ENCODE results near the gene SRSF4. TPM values are rescaled to one million over a fixed set of nuclear protein-coding genes. Genes with fewer than 3 reads are reported as not detected.

SRSF4 gene
- total RNA-seq, 1 experiment from 2014 or later = 69.0 TPM

GRCh38 chr1:29167904-29168303 is 13.8 kb downstream of the SRSF4 start:
- POLR2A ChIA-PET = interaction anchor here (1.5 kb wide), 1 partner anchor 14 kb away, joined by 4 read pairs; the partner anchor contains the start of gene SRSF4
- intact Hi-C loops (cut with micrococcal nuclease) = no loop called here

More at GRCh38 chr1:29167904-29168303, 13.8 kb downstream of the SRSF4 start:
- Histone ChIP-seq H3K79me2 (ENCODE audit: insufficient read depth, low read length) (peaks cover 100% of the 10 kb centered on the region), H3K9me3 (ENCODE audit: control insufficient read depth in 1 of 2, insufficient read depth in 1 of 2, low read depth in 1 of 2, low read length in 2 of 2) (no peaks in the 10 kb centered on the region), H3K4me3 (replicated peaks in 1 of 2; ENCODE audit: low read depth in 1 of 2, low read length in 2 of 2) (no peak overlapping the region), H3K27me3 (ENCODE audit: insufficient read depth, low read length) (no peaks in the 10 kb centered on the region), H3K9me2 (ENCODE audit: insufficient read depth) (no peaks in the 10 kb centered on the region), H3K27ac (ENCODE audit: low read depth, low read length) (no peak overlapping the region), H3K4me2 (ENCODE audit: low read length) (no peak overlapping the region), H3K36me3 (ENCODE audit: control insufficient read depth in 1 of 2, insufficient read depth in 2 of 2, low read length in 2 of 2) (peaks cover 11 to 35% of the 10 kb centered on the region in 2 experiments), H4K20me1 (ENCODE audit: insufficient read depth) (peaks cover 52% of the 10 kb centered on the region), H2AFZ (ENCODE audit: low read depth, low read length, poor library complexity, severe bottlenecking) (no peak overlapping the region), H3K9ac (ENCODE audit: low read length) (no peak overlapping the region), H3K4me1 (ENCODE audit: control insufficient read depth in 1 of 2, insufficient read depth in 2 of 2, low read length in 2 of 2) (no peaks in the 10 kb centered on the region)
- ATAC-seq (no peak), DNase-seq (ENCODE audit: low read depth, low spot score) (no peak)
- BruUV-seq (replicated peaks) = no TSS peak
- ChIA-PET RAD21 (ENCODE audit: low non-redundant PET in 1 of 2, low total read pairs in 2 of 2, uncharacterized antibody in 2 of 2, unreplicated experiment in 2 of 2) (no interaction called here), CTCF (no interaction called here)
- TF ChIP-seq CTCF (IDR thresholded peaks at IDR 0.05 in 2 of 3, conservative IDR thresholded peaks at IDR 0.05 in 1 of 3; ENCODE audit: borderline replicate concordance in 1 of 3, insufficient read depth in 1 of 3, low read depth in 2 of 3, low read length in 2 of 3) (no peak), EZH2phosphoT487 (IDR thresholded peaks at IDR 0.05; ENCODE audit: borderline replicate concordance) (no peak), SIN3A (IDR thresholded peaks at IDR 0.05; ENCODE audit: low read depth) (no peak), CEBPB (IDR thresholded peaks at IDR 0.05; ENCODE audit: low read depth) (no peak)

Measured in HCT116 (cell line).